ENCODE measurements around the gene NHS.

Gene NHS

GRCh38 chrX:17634542-17635207 is 259.7 kb downstream of the NHS start:
- H3K4me3 Mint-ChIP-seq: no peak overlapping the region
- no peak overlapping the region for H3K27ac Mint-ChIP-seq
- no peaks in the 10 kb centered on the region for H3K27me3 Mint-ChIP-seq
- no peaks in the 10 kb centered on the region for H3K9me3 Mint-ChIP-seq
- intact Hi-C loops (cut with micrococcal nuclease): no loop called here
- H3K36me3 Mint-ChIP-seq (ENCODE audit: low read depth): no peaks in the 10 kb centered on the region
- H3K4me1 Mint-ChIP-seq (ENCODE audit: low read depth): no peaks in the 10 kb centered on the region

- H3K27ac Mint-ChIP-seq: no peak overlapping the region
- no peaks in the 10 kb centered on the region for H3K9me3 Mint-ChIP-seq
- no peak overlapping the region for H3K4me3 Mint-ChIP-seq
- intact Hi-C loops (cut with micrococcal nuclease): no loop called here
- no peaks in the 10 kb centered on the region for H3K36me3 Mint-ChIP-seq (ENCODE audit: low read depth)
- no peaks in the 10 kb centered on the region for H3K27me3 Mint-ChIP-seq
- no peaks in the 10 kb centered on the region for H3K4me1 Mint-ChIP-seq (ENCODE audit: low read depth)
Measured at GRCh38 chrX:17635231-17635630, 260.2 kb downstream of the NHS start.

- no peaks in the 10 kb centered on the region for H3K9me3 Mint-ChIP-seq
- intact Hi-C loops (cut with micrococcal nuclease): no loop called here
- no peaks in the 10 kb centered on the region for H3K27me3 Mint-ChIP-seq
- no peak overlapping the region for H3K4me3 Mint-ChIP-seq
- H3K4me1 Mint-ChIP-seq (ENCODE audit: low read depth): no peaks in the 10 kb centered on the region
- H3K27ac Mint-ChIP-seq: no peak overlapping the region
- no peaks in the 10 kb centered on the region for H3K36me3 Mint-ChIP-seq (ENCODE audit: low read depth)
Measured at GRCh38 chrX:17637235-17637634, 262.2 kb downstream of the NHS start.

- no peaks in the 10 kb centered on the region for H3K27me3 Mint-ChIP-seq
- intact Hi-C loops (cut with micrococcal nuclease): no loop called here
- no peaks in the 10 kb centered on the region for H3K4me1 Mint-ChIP-seq (ENCODE audit: low read depth)
- H3K36me3 Mint-ChIP-seq (ENCODE audit: low read depth): no peaks in the 10 kb centered on the region
- H3K4me3 Mint-ChIP-seq: no peak overlapping the region
- H3K9me3 Mint-ChIP-seq: no peaks in the 10 kb centered on the region
- no peak overlapping the region for H3K27ac Mint-ChIP-seq
Measured at GRCh38 chrX:17638731-17639130, 263.7 kb downstream of the NHS start.

- H3K27me3 Mint-ChIP-seq: no peaks in the 10 kb centered on the region
- H3K9me3 Mint-ChIP-seq: no peaks in the 10 kb centered on the region
- no peaks in the 10 kb centered on the region for H3K36me3 Mint-ChIP-seq (ENCODE audit: low read depth)
- no peak overlapping the region for H3K27ac Mint-ChIP-seq
- intact Hi-C loops (cut with micrococcal nuclease): no loop called here
- no peaks in the 10 kb centered on the region for H3K4me1 Mint-ChIP-seq (ENCODE audit: low read depth)
- H3K4me3 Mint-ChIP-seq: no peak overlapping the region
Measured at GRCh38 chrX:17642891-17643290, 267.9 kb downstream of the NHS start.

- H3K4me1 Mint-ChIP-seq (ENCODE audit: low read depth): no peaks in the 10 kb centered on the region
- H3K4me3 Mint-ChIP-seq: no peak overlapping the region
- intact Hi-C loops (cut with micrococcal nuclease): no loop called here
- no peaks in the 10 kb centered on the region for H3K9me3 Mint-ChIP-seq
- no peaks in the 10 kb centered on the region for H3K27me3 Mint-ChIP-seq
- H3K27ac Mint-ChIP-seq: no peak overlapping the region
- H3K36me3 Mint-ChIP-seq (ENCODE audit: low read depth): no peaks in the 10 kb centered on the region
Measured at GRCh38 chrX:17643528-17643927, 268.5 kb downstream of the NHS start.

GRCh38 chrX:17644001-17644400 is 269.0 kb downstream of the NHS start:
- Mint-ChIP-seq H3K4me1 (ENCODE audit: low read depth) (no peaks in the 10 kb centered on the region), H3K36me3 (ENCODE audit: low read depth) (no peaks in the 10 kb centered on the region), H3K4me3 (no peak overlapping the region), H3K27me3 (no peaks in the 10 kb centered on the region), H3K27ac (no peak overlapping the region), H3K9me3 (no peaks in the 10 kb centered on the region)
- intact Hi-C loops (cut with micrococcal nuclease): no loop called here

GRCh38 chrX:17654116-17654515 is 279.1 kb downstream of the NHS start:
- Mint-ChIP-seq H3K4me3 (no peak overlapping the region), H3K27ac (no peak overlapping the region), H3K9me3 (no peaks in the 10 kb centered on the region), H3K36me3 (ENCODE audit: low read depth) (no peaks in the 10 kb centered on the region), H3K4me1 (ENCODE audit: low read depth) (peaks cover 17% of the 10 kb centered on the region), H3K27me3 (peaks cover 40% of the 10 kb centered on the region)
- intact Hi-C loops (cut with micrococcal nuclease): no loop called here

- H3K27ac Mint-ChIP-seq: no peak overlapping the region
- peaks cover 17% of the 10 kb centered on the region for H3K4me1 Mint-ChIP-seq (ENCODE audit: low read depth)
- H3K4me3 Mint-ChIP-seq: no peak overlapping the region
- no peaks in the 10 kb centered on the region for H3K36me3 Mint-ChIP-seq (ENCODE audit: low read depth)
- H3K9me3 Mint-ChIP-seq: no peaks in the 10 kb centered on the region
- intact Hi-C loops (cut with micrococcal nuclease): no loop called here
- H3K27me3 Mint-ChIP-seq: peaks cover 40% of the 10 kb centered on the region
Measured at GRCh38 chrX:17655211-17656034, 280.4 kb downstream of the NHS start.

GRCh38 chrX:17656035-17656418 is 281.0 kb downstream of the NHS start:
- Mint-ChIP-seq H3K27me3 (peaks cover 40% of the 10 kb centered on the region), H3K36me3 (ENCODE audit: low read depth) (no peaks in the 10 kb centered on the region), H3K9me3 (no peaks in the 10 kb centered on the region), H3K4me1 (ENCODE audit: low read depth) (peaks cover 17% of the 10 kb centered on the region), H3K27ac (no peak overlapping the region), H3K4me3 (no peak overlapping the region)
- intact Hi-C loops (cut with micrococcal nuclease): no loop called here

- Mint-ChIP-seq H3K4me3 (no peak overlapping the region), H3K4me1 (ENCODE audit: low read depth) (peaks cover 17% of the 10 kb centered on the region), H3K36me3 (ENCODE audit: low read depth) (no peaks in the 10 kb centered on the region), H3K9me3 (no peaks in the 10 kb centered on the region), H3K27ac (no peak overlapping the region), H3K27me3 (peaks cover 38% of the 10 kb centered on the region)
- intact Hi-C loops (cut with micrococcal nuclease): no loop called here
Measured at GRCh38 chrX:17656556-17656955, 281.6 kb downstream of the NHS start.

GRCh38 chrX:17662391-17662790 is 287.4 kb downstream of the NHS start:
- no peak overlapping the region for H3K27ac Mint-ChIP-seq
- no peaks in the 10 kb centered on the region for H3K36me3 Mint-ChIP-seq (ENCODE audit: low read depth)
- H3K4me1 Mint-ChIP-seq (ENCODE audit: low read depth): no peaks in the 10 kb centered on the region
- intact Hi-C loops (cut with micrococcal nuclease): no loop called here
- H3K4me3 Mint-ChIP-seq: no peak overlapping the region
- no peaks in the 10 kb centered on the region for H3K9me3 Mint-ChIP-seq
- H3K27me3 Mint-ChIP-seq: peaks cover under 1% of the 10 kb centered on the region

- Mint-ChIP-seq H3K4me3 (no peak overlapping the region), H3K36me3 (ENCODE audit: low read depth) (no peaks in the 10 kb centered on the region), H3K4me1 (ENCODE audit: low read depth) (peaks cover 9% of the 10 kb centered on the region), H3K27ac (no peak overlapping the region), H3K27me3 (no peaks in the 10 kb centered on the region), H3K9me3 (no peaks in the 10 kb centered on the region)
- intact Hi-C loops (cut with micrococcal nuclease): no loop called here
Measured at GRCh38 chrX:17668929-17669328, 293.9 kb downstream of the NHS start.

GRCh38 chrX:17669458-17669857 is 294.5 kb downstream of the NHS start:
- Mint-ChIP-seq H3K36me3 (ENCODE audit: low read depth) (no peaks in the 10 kb centered on the region), H3K27ac (no peak overlapping the region), H3K9me3 (no peaks in the 10 kb centered on the region), H3K4me3 (no peak overlapping the region), H3K27me3 (no peaks in the 10 kb centered on the region), H3K4me1 (ENCODE audit: low read depth) (peaks cover 14% of the 10 kb centered on the region)
- intact Hi-C loops (cut with micrococcal nuclease): no loop called here

GRCh38 chrX:17669891-17670290 is 294.9 kb downstream of the NHS start:
- intact Hi-C loops (cut with micrococcal nuclease): no loop called here
- Mint-ChIP-seq H3K4me1 (ENCODE audit: low read depth) (peaks cover 18% of the 10 kb centered on the region), H3K4me3 (no peak overlapping the region), H3K36me3 (ENCODE audit: low read depth) (no peaks in the 10 kb centered on the region), H3K27ac (no peak overlapping the region), H3K27me3 (no peaks in the 10 kb centered on the region), H3K9me3 (no peaks in the 10 kb centered on the region)

All from dendritic cell treated with granulocyte-macrophage colony-stimulating factor and Interleukin-4, amounts not matched to agents 40 ng/mL and 50 ng/mL, for 4 days (primary cell).